ENCODE measurements around the gene ZRSR2.

Gene ZRSR2

DNA sequence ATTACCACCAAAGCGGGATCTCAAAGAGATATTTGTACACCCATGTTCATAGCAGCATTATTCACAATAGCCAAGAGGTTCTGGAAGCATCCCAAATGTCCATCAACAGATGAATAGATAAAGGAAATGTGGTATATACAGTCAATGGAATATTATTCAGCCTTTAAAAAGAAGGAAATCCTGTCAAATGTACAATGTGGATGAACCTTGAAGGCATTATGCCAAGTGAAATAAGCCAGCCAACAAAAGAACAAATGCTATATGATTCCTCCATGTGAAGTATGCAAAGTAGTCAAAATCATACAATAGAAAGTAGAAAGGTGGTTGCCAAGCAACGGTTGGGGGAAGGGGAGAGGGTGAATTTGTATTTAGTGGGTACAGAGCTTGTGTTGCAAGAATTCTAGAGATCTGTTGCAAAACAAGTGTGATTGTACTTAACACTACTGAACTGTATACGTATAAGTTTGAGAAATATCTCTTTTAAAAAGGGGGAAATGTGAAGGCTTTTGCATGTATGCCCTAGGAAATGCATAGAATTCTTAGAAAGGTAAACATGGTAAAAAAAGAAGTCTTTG lies 5.0 kb upstream of the ZRSR2 start:
- Histone ChIP-seq H3K27ac (no peak overlapping the region), H3K4me3 (ENCODE audit: low read depth in 1 of 2, low read length in 1 of 2) (no peak overlapping the region), H3K27me3 (no peaks in the 10 kb centered on the region), H3K9me3 (no peaks in the 10 kb centered on the region), H3K4me1 (ENCODE audit: control insufficient read depth in 1 of 2, insufficient read depth in 1 of 2, low read depth in 1 of 2, low read length in 1 of 2) (peaks cover 12 to 22% of the 10 kb centered on the region in 2 experiments), H3K36me3 (peaks cover 7% of the 10 kb centered on the region)
- no peak for TF ChIP-seq CTCF (IDR thresholded peaks at IDR 0.05)

DNA sequence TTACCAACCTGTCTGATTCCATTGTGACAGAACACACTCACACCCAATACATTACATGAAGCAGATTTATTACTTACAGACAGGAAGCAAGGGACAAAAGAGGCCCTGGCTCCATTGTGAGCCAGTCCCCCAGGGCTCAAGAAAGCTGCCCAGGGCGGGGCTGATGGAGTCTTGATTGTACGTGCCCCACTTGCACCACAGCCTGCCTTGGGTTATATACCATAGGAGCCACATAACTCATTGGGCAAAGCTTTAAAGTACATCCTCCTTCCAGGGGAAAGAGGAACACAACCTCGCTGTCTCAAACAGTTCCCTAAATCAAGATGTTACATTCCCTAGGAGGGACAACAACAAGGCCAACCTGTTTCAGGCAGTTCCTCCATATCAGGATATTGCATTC lies 3.4 kb upstream of the ZRSR2 start:
- Histone ChIP-seq H3K27me3 (no peaks in the 10 kb centered on the region), H3K36me3 (no peaks in the 10 kb centered on the region)

GRCh38 chrX:15790769-15791290 lies 546 bp downstream of the ZRSR2 start:
- H3K9me3 ChIP-seq, result no peaks in the 10 kb centered on the region
- H3K27me3 ChIP-seq, result no peaks in the 10 kb centered on the region
- H3K4me3 ChIP-seq (ENCODE audit: low read depth in 1 of 2, low read length in 1 of 2), result peak overlapping the region; percentile 68 to 91
- peaks cover 17 to 35% of the 10 kb centered on the region in 2 experiments for H3K4me1 ChIP-seq (ENCODE audit: control insufficient read depth in 1 of 2, insufficient read depth in 1 of 2, low read depth in 1 of 2, low read length in 1 of 2)
- H3K36me3 ChIP-seq, result no peaks in the 10 kb centered on the region
- peak overlapping the region; percentile 92 for H3K27ac ChIP-seq
- TF ChIP-seq CTCF (IDR thresholded peaks at IDR 0.05), result no peak

More for the DNA sequence above, 3.4 kb upstream of the ZRSR2 start:
- Histone ChIP-seq H3K4me1 (ENCODE audit: control insufficient read depth in 1 of 2, insufficient read depth in 1 of 2, low read depth in 1 of 2, low read length in 1 of 2) (peaks cover 17 to 35% of the 10 kb centered on the region in 2 experiments), H3K4me3 (ENCODE audit: low read depth in 1 of 2, low read length in 1 of 2) (no peak overlapping the region), H3K9me3 (no peaks in the 10 kb centered on the region), H3K27ac (peak overlapping the region; percentile 68)
- no peak for TF ChIP-seq CTCF (IDR thresholded peaks at IDR 0.05)

- Histone ChIP-seq H3K36me3 (no peaks in the 10 kb centered on the region), H3K27me3 (no peaks in the 10 kb centered on the region), H3K27ac (no peak overlapping the region), H3K4me3 (ENCODE audit: low read depth in 1 of 2, low read length in 1 of 2) (no peak overlapping the region), H3K9me3 (no peaks in the 10 kb centered on the region), H3K4me1 (ENCODE audit: control insufficient read depth in 1 of 2, insufficient read depth in 1 of 2, low read depth in 1 of 2, low read length in 1 of 2) (peaks cover 0 to 4% of the 10 kb centered on the region in 2 experiments)
- TF ChIP-seq CTCF (IDR thresholded peaks at IDR 0.05), result no peak
Measured at GRCh38 chrX:15797707-15798106, 7.4 kb downstream of the ZRSR2 start.

DNA sequence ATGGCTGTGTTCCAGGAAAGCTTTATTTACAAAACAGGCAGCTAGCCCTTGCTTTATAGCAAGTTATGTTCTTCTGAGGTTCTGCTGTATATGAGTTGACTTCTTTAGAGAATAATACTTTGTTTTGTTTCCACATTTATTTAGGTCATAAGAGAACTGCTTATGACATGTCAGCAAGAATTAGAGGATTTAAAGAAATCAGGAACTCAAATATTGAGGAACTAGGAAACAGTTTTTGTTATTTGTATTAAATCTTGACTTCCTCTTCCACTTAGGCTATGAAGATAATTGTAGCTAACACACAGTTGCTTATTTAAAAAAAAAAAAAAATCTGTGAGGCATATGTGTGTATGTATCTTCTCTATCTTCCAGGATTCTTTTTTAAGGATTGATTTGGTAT lies 14.3 kb downstream of the ZRSR2 start:
- Histone ChIP-seq H3K4me3 (ENCODE audit: low read depth in 1 of 2, low read length in 1 of 2) (no peak overlapping the region), H3K36me3 (peaks cover 3% of the 10 kb centered on the region), H3K27me3 (no peaks in the 10 kb centered on the region), H3K9me3 (no peaks in the 10 kb centered on the region), H3K4me1 (ENCODE audit: control insufficient read depth in 1 of 2, insufficient read depth in 1 of 2, low read depth in 1 of 2, low read length in 1 of 2) (peaks cover 15 to 18% of the 10 kb centered on the region in 2 experiments), H3K27ac (peak overlapping the region; percentile 88)
- no peak for TF ChIP-seq CTCF (IDR thresholded peaks at IDR 0.05)
